ENCODE measurements around the gene TMEM263. TPM values are rescaled to one million over a fixed set of nuclear protein-coding genes. Genes with fewer than 3 reads are reported as not detected.
A peak's percentile ranks its signal among the peaks of the same experiment; 100 is the strongest.

TMEM263 gene
- polyA plus RNA-seq, 3 donors: 0.56 to 2.0 (median 1.7) TPM

- no peak overlapping the region for H3K4me3 ChIP-seq (replicated peaks in 1 of 3; ENCODE audit: low read depth in 2 of 3, low read length in 3 of 3)
- peaks cover 12% of the 10 kb centered on the region for H4K20me1 ChIP-seq (ENCODE audit: insufficient read depth, low read length)
- Mint-ChIP-seq H3K4me1 (no peaks in the 10 kb centered on the region), H3K27ac (no peak overlapping the region), H3K27me3 (ENCODE audit: low read depth in 3 of 3) (peaks cover 92 to 100% (median 94%) of the 10 kb centered on the region in 3 donors), H3K4me3 (peak overlapping the region in 1 of 2 donors; percentile 80), H3K36me3 (peaks cover 4 to 8% of the 10 kb centered on the region in 2 donors), H3K9me3 (peaks cover 8 to 30% (median 20%) of the 10 kb centered on the region in 7 donors)
- no peak overlapping the region for H3K4me2 ChIP-seq (replicated peaks; ENCODE audit: extremely low read depth, low read length, poor library complexity, severe bottlenecking)
- TF ChIP-seq CTCF (IDR thresholded peaks at IDR 0.05): no peak
- H3K9me3 ChIP-seq (replicated peaks in 1 of 2; ENCODE audit: control insufficient read depth in 1 of 2, insufficient read depth in 1 of 2, low read length in 2 of 2): peaks cover 5 to 42% of the 10 kb centered on the region in 2 donors
- intact Hi-C loops (cut with micrococcal nuclease): loop anchor here in 1 of 2 donors (5.0 kb wide), 1 partner anchor 537 kb away; no protein-coding TSS in a partner anchor
- 14% methylated on average over 1 of the region's 3 CpGs for WGBS (ENCODE audit: insufficient coverage)
- no peaks in the 10 kb centered on the region for H3K4me1 ChIP-seq (ENCODE audit: control insufficient read depth in 1 of 2, insufficient read depth in 2 of 2, low read length in 2 of 2)
- H2AFZ ChIP-seq (ENCODE audit: insufficient read depth, low read depth, low read length, poor library complexity, severe bottlenecking): no peak overlapping the region
- DNase-seq: no peak
- no peaks in the 10 kb centered on the region for H3K36me3 ChIP-seq (replicated peaks in 1 of 2; ENCODE audit: control insufficient read depth in 1 of 2, insufficient read depth in 2 of 2, low read length in 2 of 2)
- no peaks in the 10 kb centered on the region for H3K79me2 ChIP-seq (ENCODE audit: insufficient read depth, low read length)
- H3K27ac ChIP-seq (ENCODE audit: low read depth in 1 of 2, low read length in 2 of 2): no peak overlapping the region
- peaks cover 96 to 99% of the 10 kb centered on the region in 2 donors for H3K27me3 ChIP-seq (ENCODE audit: control insufficient read depth in 2 of 2, insufficient read depth in 2 of 2, low read length in 2 of 2)
- H3K9ac ChIP-seq (ENCODE audit: insufficient read depth, low read length, poor library complexity, severe bottlenecking): no peak overlapping the region
Measured at GRCh38 chr12:106924268-106924861, 31.3 kb upstream of the TMEM263 start.

- Histone ChIP-seq H3K27me3 (ENCODE audit: control insufficient read depth in 2 of 2, insufficient read depth in 2 of 2, low read length in 2 of 2) (peaks cover 96 to 99% of the 10 kb centered on the region in 2 donors), H3K9ac (ENCODE audit: insufficient read depth, low read length, poor library complexity, severe bottlenecking) (no peak overlapping the region), H4K20me1 (ENCODE audit: insufficient read depth, low read length) (no peaks in the 10 kb centered on the region), H3K4me1 (ENCODE audit: control insufficient read depth in 1 of 2, insufficient read depth in 2 of 2, low read length in 2 of 2) (no peaks in the 10 kb centered on the region), H2AFZ (ENCODE audit: insufficient read depth, low read depth, low read length, poor library complexity, severe bottlenecking) (no peak overlapping the region), H3K27ac (ENCODE audit: low read depth in 1 of 2, low read length in 2 of 2) (no peak overlapping the region), H3K4me2 (replicated peaks; ENCODE audit: extremely low read depth, low read length, poor library complexity, severe bottlenecking) (no peak overlapping the region), H3K79me2 (ENCODE audit: insufficient read depth, low read length) (no peaks in the 10 kb centered on the region), H3K36me3 (replicated peaks in 1 of 2; ENCODE audit: control insufficient read depth in 1 of 2, insufficient read depth in 2 of 2, low read length in 2 of 2) (no peaks in the 10 kb centered on the region), H3K4me3 (replicated peaks in 1 of 3; ENCODE audit: low read depth in 2 of 3, low read length in 3 of 3) (no peak overlapping the region), H3K9me3 (replicated peaks in 1 of 2; ENCODE audit: control insufficient read depth in 1 of 2, insufficient read depth in 1 of 2, low read length in 2 of 2) (peaks cover 5 to 41% of the 10 kb centered on the region in 2 donors)
- Mint-ChIP-seq H3K27me3 (ENCODE audit: low read depth in 3 of 3) (peaks cover 93 to 100% (median 94%) of the 10 kb centered on the region in 3 donors), H3K4me1 (no peaks in the 10 kb centered on the region), H3K27ac (no peak overlapping the region), H3K4me3 (peak overlapping the region in 1 of 2 donors; percentile 82), H3K9me3 (peaks cover 8 to 32% (median 22%) of the 10 kb centered on the region in 7 donors), H3K36me3 (peaks cover 4 to 8% of the 10 kb centered on the region in 2 donors)
- DNase-seq: no peak
- WGBS (ENCODE audit: insufficient coverage): no CpG with 5 or more reads among the region's 1 CpG
- TF ChIP-seq CTCF (IDR thresholded peaks at IDR 0.05): no peak
- intact Hi-C loops (cut with micrococcal nuclease): no loop called here
Measured at GRCh38 chr12:106926657-106927056, 29.1 kb upstream of the TMEM263 start.

Measured in CD14-positive monocyte (primary cell).